GM18868 (cell line): Measurements from ENCODE around the gene DPP6.

Experiments
- ATAC-seq: cut with Tn5 transposase; IDR thresholded peaks from one replicate; pipeline ENCODE4 v1.9.1; 2021; ENCODE audit warnings: mild to moderate bottlenecking, moderate library complexity; ENCODE audit not compliant: unreplicated experiment

DPP6 gene

DNA sequence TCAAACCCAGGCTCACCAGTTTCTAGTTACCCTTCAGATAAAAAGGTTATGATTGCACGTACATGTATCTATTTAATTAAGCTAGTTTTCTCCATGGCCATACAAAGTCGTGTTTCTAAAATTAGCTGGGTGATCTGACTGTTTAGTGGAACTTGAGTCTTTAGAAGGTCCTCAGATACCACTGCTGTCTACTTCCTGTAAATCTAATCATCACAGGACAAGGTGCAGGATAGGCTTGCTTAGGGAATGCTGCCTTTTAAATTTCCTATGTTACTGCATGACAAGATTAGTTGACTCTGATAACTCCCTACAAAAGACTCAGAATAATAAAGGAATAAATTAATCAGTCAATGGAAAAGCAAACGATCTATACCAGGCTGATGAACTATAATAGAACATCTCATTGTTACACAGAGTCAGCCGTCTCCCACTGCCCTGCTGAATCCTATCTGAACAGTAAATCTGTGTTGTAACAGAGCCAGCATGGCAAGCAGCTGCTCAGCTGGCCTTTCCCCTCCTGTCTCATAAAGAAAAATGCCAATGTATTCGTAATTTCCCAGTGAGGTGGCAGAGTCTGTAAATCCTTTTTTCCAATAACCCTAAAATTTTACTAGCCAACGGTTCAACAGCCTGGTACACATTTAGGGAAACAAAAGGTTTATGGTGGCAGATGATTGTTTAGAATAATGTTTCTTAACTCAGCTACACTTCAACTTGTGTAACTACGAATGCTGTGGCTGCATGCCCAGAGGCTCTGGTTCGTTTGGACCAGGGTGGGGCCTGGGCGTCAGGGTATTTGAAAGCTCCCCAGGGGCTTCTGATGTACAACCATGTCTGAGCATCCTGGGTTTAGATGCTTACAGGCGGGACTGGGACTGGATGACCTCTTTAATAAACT lies 632.7 kb downstream of the DPP6 start:
- no peak for ATAC-seq

DNA sequence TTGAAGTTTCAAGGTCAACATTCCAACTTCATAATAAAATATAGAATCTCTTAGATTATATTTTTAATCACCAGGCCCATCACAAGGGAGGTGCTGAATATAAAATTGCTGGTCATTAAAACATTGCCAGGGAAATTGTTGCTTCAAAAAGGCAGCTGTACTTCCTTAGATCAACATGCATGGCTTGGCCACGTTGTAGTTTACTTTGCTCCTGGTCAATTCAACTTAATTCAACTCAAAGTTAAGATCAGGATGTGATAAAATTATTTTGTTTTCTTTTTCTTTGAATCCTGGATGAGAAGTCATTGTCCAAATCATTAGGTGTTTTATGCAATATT lies 633.3 kb downstream of the DPP6 start:
- no peak for ATAC-seq

DNA sequence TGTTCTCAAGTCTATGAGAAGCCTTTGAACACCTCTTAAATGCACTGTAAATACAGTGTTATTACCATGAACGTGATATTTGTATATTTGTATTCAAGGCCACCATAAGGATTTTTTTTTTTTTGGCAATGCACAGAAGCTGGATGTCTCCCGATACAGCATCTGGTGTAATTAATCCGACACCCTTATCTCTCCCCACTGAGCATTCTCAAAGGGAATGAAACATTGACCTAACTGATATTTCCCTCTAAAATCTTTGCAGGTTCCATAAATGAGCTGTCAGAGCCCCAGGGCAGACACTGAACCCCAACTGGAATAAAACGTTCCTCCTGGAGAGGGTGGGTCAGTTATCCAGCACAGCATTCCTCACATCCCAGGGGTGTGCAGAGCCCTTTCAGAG lies 634.1 kb downstream of the DPP6 start:
- no peak for ATAC-seq

DNA sequence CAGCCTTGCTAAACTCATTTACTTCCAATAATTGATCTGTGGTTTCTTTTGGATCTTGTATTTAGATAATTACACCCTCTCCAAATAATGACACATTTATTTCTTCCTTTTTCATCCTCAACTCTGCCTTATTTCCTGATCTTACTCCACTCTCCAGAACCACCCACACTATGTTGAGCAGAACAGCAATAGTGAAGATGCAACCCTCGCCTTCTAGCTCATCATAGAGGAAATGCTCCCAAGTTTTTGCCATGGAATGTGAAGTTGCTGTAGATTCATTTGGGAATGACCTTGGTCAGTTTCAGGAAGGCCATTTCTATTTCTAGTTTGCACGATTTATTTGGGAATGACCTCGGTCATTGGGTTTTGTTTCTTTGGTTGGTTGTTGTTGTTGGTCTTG lies 636.8 kb downstream of the DPP6 start:
- no peak for ATAC-seq

DNA sequence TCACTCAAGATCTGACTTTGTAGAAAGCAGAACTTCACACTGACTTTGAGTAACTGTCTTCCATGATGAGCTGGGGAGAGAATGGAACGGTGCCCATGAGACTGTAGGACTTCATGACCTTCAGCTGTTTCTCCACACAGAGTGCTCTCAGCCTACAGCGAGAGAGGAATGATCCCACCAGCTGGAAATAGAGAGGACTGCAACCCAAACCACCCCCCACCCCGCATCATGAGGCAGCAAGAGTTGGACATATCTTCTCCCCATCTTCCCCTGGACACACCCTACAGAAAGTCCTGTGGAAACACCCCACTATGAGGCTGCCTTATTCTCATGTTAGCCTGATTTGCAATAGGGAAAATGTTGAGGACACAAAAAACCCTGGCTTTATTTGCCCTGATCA lies 638.2 kb downstream of the DPP6 start:
- ATAC-seq, result no peak

GRCh38 chr7:154693661-154694060 lies 641.5 kb downstream of the DPP6 start:
- ATAC-seq, result no peak

DNA sequence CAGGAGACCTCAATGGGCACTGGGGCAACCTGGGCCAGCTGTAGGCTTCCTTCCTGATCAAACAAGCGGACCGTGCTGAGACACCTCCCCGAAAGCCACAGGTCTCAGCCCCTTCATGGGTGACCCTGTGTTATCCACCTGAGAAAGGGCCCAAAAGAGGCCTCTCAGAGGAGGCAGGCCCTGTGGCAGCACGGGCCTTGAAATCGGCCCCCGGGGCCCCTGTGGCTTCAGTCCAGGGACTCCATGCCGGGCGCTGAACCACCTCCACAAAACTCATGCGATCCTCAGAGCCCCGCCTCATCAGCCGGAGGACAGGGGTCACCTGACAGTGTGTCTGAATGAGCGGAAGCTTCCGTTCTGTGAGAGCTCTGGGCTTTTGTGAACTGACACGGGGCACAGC lies 643.6 kb downstream of the DPP6 start:
- ATAC-seq, result no peak

DNA sequence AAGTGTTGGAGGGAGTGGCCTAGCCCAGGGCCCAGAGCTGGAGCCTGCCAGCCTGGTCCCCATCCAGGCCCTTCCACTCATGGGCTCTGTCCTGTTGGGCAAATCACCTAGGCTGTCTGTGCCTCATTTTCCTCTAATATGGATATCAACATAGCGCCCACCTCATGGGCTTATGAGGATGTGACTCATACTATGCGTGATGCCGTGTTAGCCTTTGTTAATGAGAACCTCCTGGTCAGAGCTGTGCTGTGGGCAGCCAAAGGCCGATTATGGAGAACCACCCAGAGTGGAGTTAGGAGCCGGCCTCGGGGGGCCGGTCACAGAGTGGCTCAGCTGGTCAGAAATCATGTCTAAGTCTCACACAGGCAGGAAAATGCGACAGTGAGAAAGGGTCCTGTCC lies 644.4 kb downstream of the DPP6 start:
- no peak for ATAC-seq

DNA sequence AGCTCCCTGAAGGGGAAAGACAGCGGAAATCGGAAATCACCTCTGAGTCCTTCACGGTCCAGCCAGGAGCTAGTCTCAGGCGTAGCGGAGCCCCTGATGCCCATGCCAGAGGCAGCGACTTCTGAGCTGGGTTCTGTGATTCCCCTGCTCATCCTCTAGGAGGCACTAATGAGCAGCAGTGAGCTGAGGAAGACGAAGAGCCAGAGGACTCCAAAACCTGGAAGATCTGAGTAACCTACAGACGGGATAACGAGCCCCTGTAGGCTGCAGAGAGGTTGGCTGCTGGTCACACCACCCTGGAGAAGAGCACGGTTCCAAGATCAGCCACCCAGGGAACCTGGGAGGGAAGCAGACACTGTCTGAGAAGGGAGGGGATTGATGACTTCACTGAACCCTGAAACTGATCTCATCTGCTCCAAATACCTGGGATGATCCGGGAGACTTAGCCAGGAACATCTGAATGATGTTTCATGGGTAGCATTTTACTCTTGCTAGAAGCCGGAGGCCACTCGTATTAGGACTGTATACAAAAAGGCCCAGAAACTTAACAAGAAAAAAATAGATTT lies 646.6 kb downstream of the DPP6 start:
- ATAC-seq, result no peak

DNA sequence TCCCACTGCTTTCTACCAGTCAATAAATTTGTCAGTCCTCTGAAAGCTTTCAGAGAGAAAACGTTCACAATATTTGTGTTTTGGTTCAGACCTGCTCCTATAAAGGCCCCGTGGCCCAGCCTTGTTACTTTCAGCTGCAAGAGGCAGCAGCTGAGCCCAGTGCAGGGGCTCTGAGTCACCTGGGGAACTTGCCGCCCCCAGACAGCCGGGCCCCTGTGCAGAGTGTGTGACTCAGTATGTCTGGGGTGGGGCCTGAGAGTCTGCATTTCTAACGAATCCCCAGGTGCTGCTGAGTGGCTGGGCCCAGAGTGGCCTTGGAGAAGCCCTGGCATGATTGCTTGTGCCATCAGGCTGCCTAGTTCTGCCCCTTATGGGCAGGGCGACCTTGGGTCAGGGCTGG lies 647.2 kb downstream of the DPP6 start:
- no peak for ATAC-seq

- ATAC-seq, result no peak
Measured at GRCh38 chr7:154709840-154710520, 657.8 kb downstream of the DPP6 start.

DNA sequence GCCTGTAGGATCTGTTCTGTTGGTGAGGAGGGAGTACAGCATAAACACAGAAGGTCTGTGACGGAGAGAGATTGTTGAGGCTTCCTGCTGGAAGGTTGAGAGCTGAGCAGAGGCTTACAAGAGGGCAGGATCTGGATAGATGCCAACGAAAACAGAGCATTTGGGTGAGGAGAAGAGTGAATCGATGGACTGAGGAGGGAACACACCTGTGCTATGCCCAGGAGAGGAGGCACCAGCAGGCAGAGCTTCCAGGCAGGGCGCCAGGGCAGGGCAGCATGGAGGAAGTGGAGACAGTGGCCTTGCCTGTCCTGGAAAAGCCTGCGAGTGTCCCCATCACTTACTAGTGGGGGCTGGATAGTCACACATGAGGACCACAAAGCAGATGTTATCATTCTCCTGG lies 667.8 kb downstream of the DPP6 start:
- ATAC-seq, result no peak

DNA sequence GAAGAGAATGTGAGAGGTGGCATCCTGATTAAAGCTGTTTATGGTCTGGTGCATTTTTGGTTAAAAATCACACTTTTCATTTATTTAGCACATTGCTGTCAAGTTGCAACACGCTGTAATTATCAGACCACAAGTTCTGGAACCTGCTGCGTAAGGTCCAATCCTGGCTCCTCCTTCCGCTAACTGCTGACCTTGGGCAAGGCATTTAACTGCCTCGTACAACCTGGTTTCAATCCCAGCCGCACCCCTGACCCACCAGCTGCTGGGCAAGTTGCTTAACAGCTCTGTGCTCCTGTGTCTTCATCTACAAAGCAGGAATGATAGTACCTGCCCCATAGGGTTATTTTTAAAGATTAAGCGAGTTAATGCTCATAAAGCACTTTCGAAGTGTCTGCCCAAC lies 668.9 kb downstream of the DPP6 start:
- ATAC-seq, result no peak

GRCh38 chr7:154726368-154726767 lies 674.2 kb downstream of the DPP6 start:
- no peak for ATAC-seq

DNA sequence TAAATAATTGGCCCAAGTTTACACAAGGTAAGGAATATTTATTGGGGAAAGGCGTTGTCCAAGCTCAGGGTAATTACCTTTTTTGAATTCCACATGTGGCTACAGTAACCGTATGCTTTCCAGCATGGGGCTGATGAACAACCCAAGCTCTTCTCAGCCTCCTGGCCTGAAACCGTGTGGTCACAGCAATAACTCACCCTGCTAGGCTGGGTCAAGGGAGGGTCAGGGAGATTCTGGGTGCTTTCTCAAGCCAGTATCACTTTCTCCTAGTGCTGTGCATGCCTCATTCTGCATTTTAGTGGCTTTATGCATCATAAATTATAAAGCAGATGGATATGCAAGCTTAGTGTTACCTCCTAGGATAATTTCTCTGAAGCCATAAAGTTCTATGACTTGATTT lies 676.9 kb downstream of the DPP6 start:
- ATAC-seq, result no peak

- ATAC-seq, result no peak
Measured at GRCh38 chr7:154735766-154736165, 683.6 kb downstream of the DPP6 start.

- ATAC-seq, result no peak
Measured at GRCh38 chr7:154736389-154736788, 684.2 kb downstream of the DPP6 start.

- no peak for ATAC-seq
Measured at GRCh38 chr7:154738216-154738615, 686.0 kb downstream of the DPP6 start.

DNA sequence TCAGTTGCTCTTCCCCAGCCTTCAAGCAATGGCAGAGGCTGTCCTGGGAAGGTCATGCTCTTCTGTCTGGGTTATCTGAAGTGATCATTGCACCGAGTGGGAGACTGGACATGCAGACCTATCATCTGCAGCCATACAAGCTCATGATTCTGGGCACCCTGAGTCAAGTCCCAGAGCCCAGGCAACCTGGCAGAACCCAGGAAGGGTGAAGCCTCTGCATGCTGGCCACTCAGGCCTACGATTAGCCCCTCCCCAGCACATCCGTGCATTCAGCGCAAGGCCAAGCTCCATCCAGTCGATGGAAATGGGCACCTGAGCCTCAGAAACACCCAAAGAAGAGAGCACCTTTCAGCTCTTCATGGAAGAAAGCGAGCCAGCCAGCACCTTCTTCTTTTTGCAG lies 688.9 kb downstream of the DPP6 start:
- ATAC-seq, result no peak

DNA sequence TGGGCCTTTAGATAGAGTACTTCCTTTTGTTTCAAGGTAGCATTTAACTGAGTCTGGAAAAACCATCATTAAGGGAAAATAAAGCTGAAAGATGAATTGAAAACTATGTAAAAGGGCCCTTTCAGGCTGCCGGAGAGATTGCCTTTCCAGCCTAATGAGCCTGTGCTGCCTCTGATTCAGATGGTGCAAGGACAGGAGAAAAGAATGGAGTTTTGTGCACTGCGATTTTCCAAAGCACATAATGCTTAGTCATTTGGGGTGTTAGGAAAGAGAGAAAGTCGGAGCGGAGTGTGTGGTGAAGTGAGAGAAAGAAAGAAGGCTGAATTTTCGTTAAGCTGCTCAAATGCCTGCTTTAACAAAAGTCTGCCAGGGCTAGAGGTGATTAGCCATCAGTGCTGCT lies 691.0 kb downstream of the DPP6 start:
- ATAC-seq, result no peak

DNA sequence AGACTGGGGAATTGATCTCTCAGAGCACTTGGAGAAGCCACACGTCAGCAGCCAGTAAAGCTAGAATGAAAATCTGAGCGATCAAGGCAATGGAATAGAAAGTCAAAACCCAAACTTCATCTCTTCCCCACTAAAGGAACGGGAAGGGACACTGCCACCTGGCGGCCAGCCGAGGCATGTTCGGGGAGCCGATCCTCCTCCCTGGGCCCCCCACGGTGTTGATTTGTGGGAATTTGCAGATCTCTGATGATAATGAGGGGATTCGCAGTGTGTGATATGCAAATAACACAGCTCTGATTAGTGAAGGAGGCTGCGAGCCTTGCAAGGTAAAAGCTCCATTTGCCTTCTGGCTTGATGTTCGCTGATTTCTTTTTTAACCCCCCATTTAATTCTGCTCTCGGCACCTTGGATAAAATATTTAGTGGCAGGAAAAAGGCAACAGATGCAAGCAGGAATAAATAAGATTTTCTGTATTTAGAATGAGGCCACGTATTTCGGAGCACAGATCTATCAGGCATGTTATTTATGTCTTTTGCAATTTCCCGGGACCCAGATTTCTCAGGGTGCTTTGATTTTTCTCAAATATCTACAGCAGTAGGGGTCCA lies 692.2 kb downstream of the DPP6 start:
- ATAC-seq, result peak; percentile 82

DNA sequence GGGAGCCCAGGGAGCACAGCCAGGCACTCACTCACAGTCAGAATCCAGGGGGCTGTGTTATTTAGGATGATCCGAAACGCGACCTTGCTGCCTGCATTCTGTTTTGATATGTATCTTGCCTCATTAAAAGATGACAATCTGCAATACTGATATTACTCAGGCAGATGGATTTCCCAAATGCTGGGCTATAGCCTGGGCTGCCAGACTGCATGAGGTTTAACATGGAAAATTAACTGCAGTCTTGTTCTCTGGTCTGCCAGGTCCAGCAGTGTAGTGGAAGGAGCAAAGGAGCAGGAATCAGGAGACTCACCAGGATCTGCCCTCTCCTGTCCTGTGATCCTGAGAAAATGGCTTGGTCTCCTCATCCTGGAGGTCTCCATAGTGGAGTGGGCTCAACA lies 692.7 kb downstream of the DPP6 start:
- ATAC-seq, result no peak
